Endothelial cell of umbilical vein (primary cell): ENCODE measurements around the gene ZNF548. TPM values are rescaled to one million over a fixed set of nuclear protein-coding genes. Genes with fewer than 3 reads are reported as not detected.
A peak's percentile ranks its signal among the peaks of the same experiment; 100 is the strongest.

ENCODE experiments used
- BruUV-seq: library from RNA; stranded (reverse); fragments of 400-500 nt; replicated peaks from 2 replicates; lab custom pipeline; 2021; lab: Mats Ljungman, UMichigan
- CTCF ChIA-PET: fragments of 300-600, 350-600 bp; sonication (Branson Sonifier 250); formaldehyde crosslinking; loops from one replicate; lab custom pipeline; 2021; ENCODE audit warnings: antibody characterized with exemption, inconsistent platforms; lab: Charles Lee
- POLR2A ChIA-PET: fragments of 300-600, 350-600 bp; sonication (Branson Sonifier 250); formaldehyde crosslinking; loops from one replicate; lab custom pipeline; 2021; ENCODE audit warnings: antibody characterized with exemption, inconsistent platforms; lab: Charles Lee
- DNase-seq: peaks from one replicate; pipeline ENCODE4 v3.0.0-alpha.2; 2011; ENCODE audit warnings: low read depth, low spot score
- FAIRE-seq: peaks from 2 replicates; lab custom pipeline; 2011; peaks lifted over from hg19 to GRCh38; lab: Jason Lieb, UNC
- H2AFZ ChIP-seq: 2 replicates; pipeline ENCODE4 v1.6.0; 2012; ENCODE audit warnings: low read depth, low read length, control low read depth, inconsistent platforms
- H3K27ac ChIP-seq: 2 replicates; pipeline ENCODE4 v1.5.1; 2011; ENCODE audit warnings: low read depth, mild to moderate bottlenecking, control low read depth, low read length, moderate library complexity; ENCODE audit not compliant: insufficient read depth
- H3K27me3 ChIP-seq, 2 experiments: 2 replicates each; pipeline versions ENCODE4 v1.6.0 to v1.6.1; 2011; ENCODE audit warnings: low read length in 2 of 2, mixed read lengths in 1 of 2; ENCODE audit not compliant: control insufficient read depth in 2 of 2, insufficient read depth in 2 of 2
- H3K36me3 ChIP-seq, 2 experiments: 2 replicates in 1 of 2; 3 replicates in 1 of 2; pipeline ENCODE4 v1.5.1; 2011; ENCODE audit warnings: low read length in 2 of 2, mild to moderate bottlenecking in 1 of 2, moderate library complexity in 1 of 2; ENCODE audit not compliant: control insufficient read depth in 2 of 2, insufficient read depth in 2 of 2; ENCODE audit errors: extremely low read depth in 1 of 2
- H3K4me1 ChIP-seq: 3 replicates; pipeline ENCODE4 v1.5.1; 2011; ENCODE audit warnings: mild to moderate bottlenecking, low read length; ENCODE audit not compliant: control insufficient read depth, insufficient read depth; ENCODE audit errors: extremely low read depth
- H3K4me2 ChIP-seq: 2 replicates; pipeline ENCODE4 v1.6.1; 2011; ENCODE audit warnings: low read length, control low read depth, mixed read lengths; ENCODE audit not compliant: insufficient read depth
- H3K4me3 ChIP-seq, 3 experiments: fragments of 200-600 bp in 1 of 3; sonication (generic), shearing (Covaris generic) in 1 of 3; replicated peaks in 1 of 3; 2 replicates each; pipeline ENCODE4 v1.5.1; 2011 to 2016; ENCODE audit warnings: control low read depth in 3 of 3, low read length in 3 of 3, mild to moderate bottlenecking in 2 of 3, inconsistent platforms in 1 of 3, low read depth in 1 of 3, moderate library complexity in 1 of 3; ENCODE audit not compliant: insufficient read depth in 1 of 3
- H3K79me2 ChIP-seq: 2 replicates; pipeline ENCODE4 v1.6.0; 2012; ENCODE audit warnings: low read length, inconsistent platforms; ENCODE audit not compliant: control insufficient read depth, insufficient read depth
- H3K9ac ChIP-seq: replicated peaks from 2 replicates; pipeline ENCODE3; 2011; ENCODE audit warnings: low read length, control low read depth; ENCODE audit not compliant: insufficient read depth; ENCODE audit errors: extremely low read depth
- H3K9me1 ChIP-seq: replicated peaks from 3 replicates; pipeline ENCODE4 v1.6.0; 2011; ENCODE audit warnings: mild to moderate bottlenecking, low read length; ENCODE audit not compliant: control insufficient read depth, insufficient read depth; ENCODE audit errors: extremely low read depth
- H3K9me3 ChIP-seq: replicated peaks from 2 replicates; pipeline ENCODE4 v1.5.1; 2012; ENCODE audit warnings: low read length, inconsistent platforms; ENCODE audit not compliant: control insufficient read depth, insufficient read depth
- H4K20me1 ChIP-seq: replicated peaks from 2 replicates; pipeline ENCODE3; 2011; ENCODE audit warnings: mild to moderate bottlenecking, low read length; ENCODE audit not compliant: control insufficient read depth, insufficient read depth; ENCODE audit errors: extremely low read depth
- EZH2 ChIP-seq: IDR thresholded peaks from 2 replicates; pipeline ENCODE4 v1.6.1; 2012; ENCODE audit warnings: borderline replicate concordance, low read depth, mild to moderate bottlenecking, moderate library complexity, low read length, inconsistent platforms; ENCODE audit not compliant: severe bottlenecking
- FOS ChIP-seq: IDR thresholded peaks from 2 replicates; pipeline ENCODE4 v1.6.1; 2011; ENCODE audit warnings: mild to moderate bottlenecking, low read length, moderate library complexity, borderline replicate concordance; ENCODE audit not compliant: insufficient read depth
- GATA2 ChIP-seq: IDR thresholded peaks from 2 replicates; pipeline ENCODE4 v1.7.0; 2011; ENCODE audit warnings: low read depth, mild to moderate bottlenecking, moderate library complexity, mixed read lengths, low read length; ENCODE audit not compliant: insufficient read length, insufficient read depth
- JUN ChIP-seq: IDR thresholded peaks from 2 replicates; pipeline ENCODE4 v1.6.1; 2011; ENCODE audit warnings: borderline replicate concordance, low read depth; ENCODE audit not compliant: insufficient read length, insufficient read depth
- MYC ChIP-seq: IDR thresholded peaks from one replicate; pipeline ENCODE4 v1.6.1; 2011; ENCODE audit warnings: mild to moderate bottlenecking, low read depth, low read length
- POLR2A ChIP-seq: IDR thresholded peaks from 2 replicates; pipeline ENCODE4 v1.6.1; 2012; ENCODE audit warnings: low read depth, mild to moderate bottlenecking, control low read depth, low read length
- POLR2AphosphoS5 ChIP-seq: IDR thresholded peaks from 2 replicates; pipeline ENCODE4 v1.6.1; 2012; ENCODE audit warnings: low read depth, mild to moderate bottlenecking, control low read depth, low read length, moderate library complexity; ENCODE audit not compliant: insufficient read depth
- dilution Hi-C: fragments of 300-500 bp; cut with MboI; formaldehyde crosslinking; loops from one replicate; pipeline ENCODE4 v1.15.0; 2019; ENCODE audit warnings: low sequenced_read_pairs; ENCODE audit not compliant: extremely low pct_ligation_motif_present
- intact Hi-C: fragments of 100-400 bp; cut with micrococcal nuclease; formaldehyde crosslinking; loops from one replicate; pipeline ENCODE4 v1.10.0; 2022
- polyA plus RNA-seq, 4 experiments: library from polyadenylated mRNA; depleted of rRNA in 3 of 4; stranded (reverse) in 3 of 4; unstranded in 1 of 4; fragments of >200 nt; gene quantifications; 2 replicates each; pipeline versions ENCODE4 v1.2.1 to v1.2.3, GENCODE V29; 2011 to 2012; ENCODE audit warnings: missing spikeins in 1 of 4
- total RNA-seq: library from RNA; stranded (reverse); gene quantifications from 2 replicates; pipeline ENCODE4 v1.2.3, GENCODE V29; 2021
- TF ChIP-seq, protein P1 (sequence below): IDR thresholded peaks from 2 replicates; pipeline ENCODE4 v1.6.1; 2011; ENCODE audit not compliant: insufficient read depth, insufficient read length
- TF ChIP-seq, protein P2 (sequence below), 2 donors: IDR thresholded peaks; 1 replicate in 1 of 2; 2 replicates in 1 of 2; pipeline ENCODE4 v1.5.1; 2011; ENCODE audit warnings: low read length in 2 of 2, mild to moderate bottlenecking in 2 of 2, moderate library complexity in 2 of 2, control low read depth in 1 of 2, inconsistent platforms in 1 of 2, low read depth in 1 of 2; ENCODE audit not compliant: insufficient read depth in 1 of 2; ENCODE audit errors: extremely low read depth in 1 of 2

Gene ZNF548
- total and polyA plus RNA-seq, 2 donors (not counting 3 experiments of a cell fraction or from before 2014, with no cell fraction given) = 7.7 to 8.8 TPM

DNA sequence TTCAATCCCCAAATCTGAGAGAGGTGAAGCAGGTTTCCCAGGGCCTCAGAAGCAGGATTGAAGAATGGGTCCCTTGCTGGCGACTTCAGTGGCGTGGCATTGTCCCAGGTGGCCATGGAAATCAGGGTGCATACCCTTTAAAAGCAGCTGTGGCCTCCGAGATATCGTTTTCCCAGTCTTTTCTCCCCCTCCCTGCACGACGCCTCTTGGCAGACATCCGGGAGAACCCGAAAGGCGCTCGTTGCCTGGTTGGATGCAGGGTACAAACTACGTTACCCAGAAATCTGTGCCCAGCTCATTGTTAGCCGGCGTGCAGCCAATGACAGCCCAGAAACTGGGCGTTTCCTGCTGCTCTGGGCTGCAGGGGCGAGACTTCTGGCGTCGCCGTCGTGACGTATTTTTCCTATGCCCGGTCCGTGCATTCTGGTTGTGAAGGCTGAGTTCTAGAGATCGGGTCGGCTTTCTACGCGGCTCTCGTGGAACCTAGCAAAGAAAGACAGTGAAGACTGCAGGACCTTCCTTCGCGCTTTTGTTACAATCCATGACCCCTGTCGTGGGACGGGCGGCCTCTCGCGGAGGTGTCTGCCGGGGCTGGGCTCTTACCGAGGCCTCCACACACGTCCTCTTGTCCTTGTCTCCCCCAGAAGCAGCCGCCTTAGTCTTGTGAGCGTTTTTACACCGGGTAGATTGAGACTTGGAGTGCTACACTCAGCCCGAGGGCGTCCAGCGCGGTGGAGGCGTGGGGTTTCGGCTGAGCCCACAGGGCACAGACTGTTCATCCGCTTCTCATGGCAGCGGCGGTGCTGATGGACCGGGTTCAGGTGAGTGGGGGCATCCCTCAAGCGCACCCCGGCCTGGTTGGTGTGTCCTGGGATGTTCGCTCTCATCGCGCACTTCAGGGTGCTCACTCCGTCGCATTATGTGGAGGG lies 38.5 kb upstream of the ZNF548 start, which contains the start of gene ZNF304:
TSS of gene ZNF304 (plus strand) at position 395 of the 929 bp plus-strand sequence. CDS start at position 789, 394 bp downstream.
- peak within 1 kb of the TSS; percentile 97 for H2AFZ ChIP-seq
- H3K9me3 ChIP-seq = no peaks in the 10 kb centered on the region
- no peaks in the 10 kb centered on the region for H4K20me1 ChIP-seq
- peak within 1 kb of the TSS; percentile 67 for H3K9ac ChIP-seq
- peaks cover 2 to 18% of the 10 kb centered on the region in 2 experiments for H3K36me3 ChIP-seq
- peak within 1 kb of the TSS; percentile 42 to 73 (median 64) for H3K4me3 ChIP-seq
- TF ChIP-seq POLR2A = peak; percentile 73
- no peak for TF ChIP-seq MYC
- TF ChIP-seq, protein P1, sequence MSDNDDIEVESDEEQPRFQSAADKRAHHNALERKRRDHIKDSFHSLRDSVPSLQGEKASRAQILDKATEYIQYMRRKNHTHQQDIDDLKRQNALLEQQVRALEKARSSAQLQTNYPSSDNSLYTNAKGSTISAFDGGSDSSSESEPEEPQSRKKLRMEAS = peak; percentile 55
- TF ChIP-seq POLR2AphosphoS5 = peak; percentile 48
- peak within 1 kb of the TSS; percentile 46 for H3K4me2 ChIP-seq
- BruUV-seq = TSS peak; percentile 68
- peak within 1 kb of the TSS; percentile 23 for H3K27ac ChIP-seq
- ChIA-PET CTCF (interaction anchor here (0.8 to 1.2 kb wide), 4 partner anchors 15 to 331 kb away, joined by 3 to 4 read pairs (median 3); partner anchors contain the start of genes ZNF548 and ZNF551), POLR2A (interaction anchor here (0.6 to 1.2 kb wide), 2 partner anchors 12 to 38 kb away, joined by 3 read pairs; partner anchors contain the start of genes TRAPPC2B, ZNF547 and ZNF548)
- no peaks in the 10 kb centered on the region for H3K27me3 ChIP-seq
- peak; percentile 99 for FAIRE-seq
- H3K9me1 ChIP-seq = no peaks in the 10 kb centered on the region
- dilution Hi-C loops = no loop called here
- H3K79me2 ChIP-seq = peaks cover 11% of the 10 kb centered on the region
- intact Hi-C loops = loop anchor here (1.0 to 5.0 kb wide), 4 partner anchors 12 to 109 kb away; partner anchors contain the start of genes TRAPPC2B, ZNF460, ZNF547 and ZNF548
- DNase-seq = peak; percentile 95
- H3K4me1 ChIP-seq = peaks cover 8% of the 10 kb centered on the region

- no peak for FAIRE-seq
- Histone ChIP-seq H3K27ac (no peak overlapping the region), H3K4me3 (peak overlapping the region; percentile 42 to 73 (median 64)), H2AFZ (no peak overlapping the region), H4K20me1 (no peaks in the 10 kb centered on the region), H3K9me1 (no peaks in the 10 kb centered on the region), H3K27me3 (no peaks in the 10 kb centered on the region), H3K79me2 (peaks cover 11% of the 10 kb centered on the region), H3K36me3 (peaks cover 6 to 25% of the 10 kb centered on the region in 2 experiments), H3K4me1 (peaks cover 8% of the 10 kb centered on the region), H3K9ac (peak overlapping the region; percentile 67), H3K4me2 (peak overlapping the region; percentile 46), H3K9me3 (peaks cover 7% of the 10 kb centered on the region)
- TF ChIP-seq MYC (no peak), JUN (no peak), FOS (no peak), EZH2 (no peak), GATA2 (no peak), POLR2A (no peak), POLR2AphosphoS5 (no peak)
- TF ChIP-seq, protein P1 = no peak
- TF ChIP-seq, protein P2, sequence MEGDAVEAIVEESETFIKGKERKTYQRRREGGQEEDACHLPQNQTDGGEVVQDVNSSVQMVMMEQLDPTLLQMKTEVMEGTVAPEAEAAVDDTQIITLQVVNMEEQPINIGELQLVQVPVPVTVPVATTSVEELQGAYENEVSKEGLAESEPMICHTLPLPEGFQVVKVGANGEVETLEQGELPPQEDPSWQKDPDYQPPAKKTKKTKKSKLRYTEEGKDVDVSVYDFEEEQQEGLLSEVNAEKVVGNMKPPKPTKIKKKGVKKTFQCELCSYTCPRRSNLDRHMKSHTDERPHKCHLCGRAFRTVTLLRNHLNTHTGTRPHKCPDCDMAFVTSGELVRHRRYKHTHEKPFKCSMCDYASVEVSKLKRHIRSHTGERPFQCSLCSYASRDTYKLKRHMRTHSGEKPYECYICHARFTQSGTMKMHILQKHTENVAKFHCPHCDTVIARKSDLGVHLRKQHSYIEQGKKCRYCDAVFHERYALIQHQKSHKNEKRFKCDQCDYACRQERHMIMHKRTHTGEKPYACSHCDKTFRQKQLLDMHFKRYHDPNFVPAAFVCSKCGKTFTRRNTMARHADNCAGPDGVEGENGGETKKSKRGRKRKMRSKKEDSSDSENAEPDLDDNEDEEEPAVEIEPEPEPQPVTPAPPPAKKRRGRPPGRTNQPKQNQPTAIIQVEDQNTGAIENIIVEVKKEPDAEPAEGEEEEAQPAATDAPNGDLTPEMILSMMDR (IDR thresholded peaks at IDR 0.05; ENCODE audit: extremely low read depth in 1 of 2, insufficient read depth in 1 of 2, low read depth in 1 of 2, low read length in 2 of 2) = no peak
- intact Hi-C loops = loop anchor here (1.0 to 5.0 kb wide), 4 partner anchors 11 to 110 kb away; partner anchors contain the start of genes TRAPPC2B, ZNF460, ZNF547 and ZNF548
- DNase-seq = no peak
- CTCF ChIA-PET = no interaction called here
- POLR2A ChIA-PET = no interaction called here
- dilution Hi-C loops = no loop called here
- BruUV-seq = no TSS peak
These were observed 37.8 kb upstream of the ZNF548 start for GRCh38 chr19:57351867-57352266.
